ENCODE measurements around the gene ADAM22.

The ADAM22 gene

GRCh38 chr7:88042157-88042556 lies 108.1 kb downstream of the ADAM22 start:
- DNase-seq (ENCODE audit: low read depth), result no peak

- DNase-seq (ENCODE audit: low read depth), result no peak
These were observed 108.8 kb downstream of the ADAM22 start for GRCh38 chr7:88042803-88043202.

DNA sequence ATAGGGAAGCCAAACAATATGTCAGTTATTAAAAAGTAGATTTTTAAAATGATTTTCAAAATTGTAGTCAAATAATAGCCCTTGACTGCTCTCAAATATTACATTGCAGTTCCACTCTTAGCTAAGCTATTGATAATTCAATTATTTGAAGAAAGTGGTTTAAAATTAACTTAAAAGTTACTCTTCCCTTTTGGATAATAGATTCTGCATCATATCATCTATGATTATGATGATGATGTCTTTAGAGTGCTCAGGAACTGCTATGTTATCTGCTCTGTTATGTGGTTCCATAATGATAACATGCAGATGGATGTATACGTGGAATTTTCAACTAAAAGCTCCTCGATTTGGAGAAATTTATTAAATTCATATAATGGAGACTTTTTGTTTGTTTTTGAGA lies 110.0 kb downstream of the ADAM22 start:
- no peak for DNase-seq (ENCODE audit: low read depth)

- DNase-seq (ENCODE audit: low read depth), result no peak
These were observed 113.0 kb downstream of the ADAM22 start for GRCh38 chr7:88046839-88047573.

DNA sequence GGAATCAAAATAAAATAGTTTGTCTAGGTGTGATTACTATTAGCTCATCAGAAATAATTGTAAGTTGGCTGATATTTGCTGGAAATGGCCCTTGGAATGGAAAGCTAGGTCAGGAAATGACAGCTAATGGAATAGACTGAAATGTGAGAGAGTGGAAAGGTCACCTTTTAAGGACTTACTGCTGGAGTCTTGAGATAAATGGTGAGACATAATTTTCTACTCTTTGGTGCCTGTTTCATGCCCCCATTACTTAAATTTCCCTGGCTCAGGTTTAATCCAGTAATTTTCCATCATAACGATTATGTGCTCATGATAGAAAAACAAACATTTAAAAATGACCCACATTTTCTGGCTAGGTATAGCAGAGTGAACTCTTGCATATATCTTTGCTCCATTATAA lies 123.6 kb downstream of the ADAM22 start:
- no peak for DNase-seq (ENCODE audit: low read depth)

DNA sequence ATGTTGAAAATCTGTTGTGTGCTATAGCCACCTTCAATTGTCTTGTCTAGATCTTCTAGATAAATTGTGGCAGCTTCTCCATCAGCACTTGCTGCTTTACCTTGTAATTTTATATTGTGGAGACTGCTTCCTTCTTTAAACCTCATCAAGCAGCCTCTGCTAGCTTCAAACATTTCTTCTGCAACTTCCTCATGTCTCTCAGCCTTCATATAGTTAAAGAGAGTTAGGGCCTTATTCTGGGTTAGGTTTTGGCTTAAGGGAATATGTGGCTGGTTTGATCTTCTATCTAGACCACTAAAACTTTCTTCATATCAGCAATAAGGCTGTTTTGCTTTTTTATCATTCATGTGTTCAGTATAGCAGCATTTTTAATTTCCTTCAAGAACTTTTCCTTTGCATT lies 128.2 kb downstream of the ADAM22 start:
- DNase-seq (ENCODE audit: low read depth), result no peak

DNA sequence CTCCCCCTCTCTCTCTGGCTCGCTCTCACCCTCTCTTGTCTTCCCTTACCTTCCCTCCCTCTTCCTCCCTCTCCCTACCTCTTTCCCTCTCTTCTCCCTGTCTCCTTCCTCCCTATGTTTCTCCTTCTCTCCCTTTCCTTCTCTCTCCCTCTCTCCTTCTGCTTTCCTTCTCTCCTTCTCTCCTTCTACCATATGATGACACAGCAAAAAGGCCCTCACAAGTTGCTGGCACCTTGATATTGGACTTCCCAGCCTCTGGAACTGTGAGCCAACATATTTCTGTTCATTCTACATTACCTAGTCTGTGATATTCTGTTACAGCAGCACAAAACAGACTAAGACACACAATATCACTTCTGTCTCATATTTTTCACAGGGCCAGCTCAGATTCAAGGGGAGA lies 135.0 kb downstream of the ADAM22 start:
- DNase-seq (ENCODE audit: low read depth), result no peak

GRCh38 chr7:88071994-88072714 lies 138.1 kb downstream of the ADAM22 start:
- DNase-seq (ENCODE audit: low read depth), result no peak

- no peak for DNase-seq (ENCODE audit: low read depth)
These were observed 138.6 kb downstream of the ADAM22 start for GRCh38 chr7:88072715-88073055.

DNA sequence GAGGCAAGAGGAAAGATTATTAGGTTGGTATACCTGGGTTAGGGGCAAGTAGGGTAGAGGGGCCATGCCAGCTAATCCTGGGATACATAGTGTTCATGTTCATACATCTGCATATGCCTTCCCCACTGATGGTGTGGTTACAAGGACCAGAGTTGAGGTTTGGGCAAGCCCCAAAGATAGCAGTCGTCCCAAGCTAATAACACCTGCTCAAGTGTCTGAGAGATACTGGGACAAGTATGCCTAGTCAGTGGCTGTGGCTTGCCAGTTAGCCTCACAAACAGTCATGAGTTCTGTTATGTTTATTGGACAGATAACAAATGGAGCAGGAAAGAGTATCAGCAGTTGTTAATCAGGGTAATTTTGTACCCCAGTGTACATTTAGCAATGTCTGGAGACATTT lies 139.6 kb downstream of the ADAM22 start:
- DNase-seq (ENCODE audit: low read depth), result no peak

- no peak for DNase-seq (ENCODE audit: low read depth)
These were observed 141.2 kb downstream of the ADAM22 start for GRCh38 chr7:88075216-88075615.

DNA sequence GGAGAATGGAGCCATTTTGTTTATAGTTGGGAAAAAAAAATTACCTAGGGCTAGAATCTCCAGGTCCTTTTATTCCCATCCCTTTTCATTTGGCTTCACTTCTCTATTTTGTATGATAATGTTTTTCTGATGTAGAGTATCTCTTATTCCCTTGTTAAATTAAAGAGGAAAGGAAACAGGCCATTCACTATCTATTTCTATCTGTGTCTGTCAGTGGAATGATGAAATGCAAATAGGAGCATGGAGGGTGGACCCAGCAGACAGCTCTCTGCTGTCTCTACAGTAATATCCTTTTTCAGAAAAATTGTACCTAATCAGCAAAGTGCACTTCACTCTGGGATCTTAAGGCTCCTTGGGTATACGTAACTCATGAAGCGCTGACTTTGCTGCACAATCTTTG lies 149.8 kb downstream of the ADAM22 start:
- no peak for DNase-seq (ENCODE audit: low read depth)

DNA sequence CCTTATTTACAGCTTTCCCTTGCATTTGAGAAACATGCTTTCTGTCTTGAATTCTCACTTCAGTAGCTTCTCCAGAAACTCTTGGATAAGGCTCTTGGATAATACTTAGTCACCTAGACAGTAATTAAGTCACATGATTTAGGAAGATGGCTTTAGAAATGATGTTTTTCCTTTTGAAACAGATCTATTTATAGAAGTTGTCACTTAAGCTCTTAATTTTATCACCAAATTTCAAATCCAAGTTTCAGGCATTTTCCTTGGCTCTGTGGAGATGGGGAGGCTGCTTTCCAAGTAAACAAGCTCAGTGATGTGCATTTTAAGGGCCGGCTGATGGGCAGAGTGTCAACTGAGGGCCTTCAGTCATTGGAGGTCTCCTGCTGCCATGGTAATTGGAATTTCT lies 155.5 kb downstream of the ADAM22 start:
- no peak for DNase-seq (ENCODE audit: low read depth)

DNA sequence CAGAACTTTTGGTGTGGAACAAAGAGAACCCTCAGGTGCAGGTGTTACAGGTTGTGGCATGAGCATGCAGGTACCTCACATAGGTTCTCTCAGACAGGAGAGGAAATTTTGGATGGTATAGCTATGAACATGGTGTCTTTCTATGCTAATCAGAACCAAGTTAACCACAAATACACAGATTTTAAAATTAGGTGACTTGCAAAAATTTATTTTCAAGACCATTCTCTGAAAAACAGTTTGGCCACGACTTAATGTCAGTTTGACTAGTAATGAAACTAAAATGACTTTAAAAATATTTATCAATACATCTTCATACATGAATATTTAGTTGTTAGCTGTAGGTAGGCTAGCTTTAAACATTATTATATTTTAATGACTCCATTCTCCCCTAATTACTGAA lies 156.2 kb downstream of the ADAM22 start:
- no peak for DNase-seq (ENCODE audit: low read depth)

DNA sequence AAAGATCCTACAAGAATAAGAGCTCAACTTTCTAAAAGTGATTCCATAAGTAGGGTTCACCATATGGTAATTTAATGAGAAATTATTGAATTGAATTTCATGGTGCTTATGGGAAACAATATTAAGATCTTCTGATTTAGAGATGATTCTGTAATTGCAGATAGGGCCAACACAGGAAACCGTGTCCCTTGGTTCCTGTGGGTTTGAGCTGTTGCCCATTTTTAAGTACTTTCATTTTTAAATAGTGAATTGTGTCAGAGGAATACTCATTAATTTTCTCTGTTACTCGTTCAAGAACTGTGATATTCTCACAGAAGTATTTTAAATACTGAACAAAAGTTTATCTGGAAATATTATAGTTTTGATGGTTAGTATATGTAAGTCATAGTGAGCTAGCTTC lies 156.6 kb downstream of the ADAM22 start:
- no peak for DNase-seq (ENCODE audit: low read depth)

DNA sequence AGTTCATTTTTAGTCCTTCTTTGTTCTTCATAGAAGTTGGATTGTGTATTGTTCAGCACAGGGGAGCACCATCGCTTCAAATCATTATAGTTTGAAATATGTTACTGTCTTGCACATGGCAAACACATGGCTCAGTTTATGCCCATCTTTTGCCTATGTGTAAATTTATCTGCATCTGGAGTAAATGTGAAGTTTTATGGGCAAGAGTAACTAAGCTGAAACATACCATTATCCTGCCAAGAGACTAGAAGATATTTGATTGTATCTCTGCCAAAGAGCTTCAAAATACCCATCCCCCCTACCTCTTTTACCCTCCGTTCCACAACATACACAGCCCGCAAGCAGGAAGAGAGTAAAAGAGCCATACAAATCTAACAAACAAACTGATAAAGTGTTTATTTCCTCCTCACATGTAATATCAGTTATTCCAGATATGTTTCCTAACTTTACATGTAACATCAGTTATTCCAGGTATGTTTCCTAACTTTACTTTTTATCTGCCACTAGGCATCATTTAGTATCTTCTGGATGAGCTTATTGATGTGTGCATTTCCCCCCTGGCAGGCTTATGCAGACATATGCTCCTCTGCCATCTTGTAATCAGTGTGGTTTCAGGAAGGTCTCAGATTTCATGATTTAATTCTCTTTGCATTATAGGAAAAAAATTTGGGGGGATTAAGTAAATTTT lies 158.1 kb downstream of the ADAM22 start:
- no peak for DNase-seq (ENCODE audit: low read depth)

GRCh38 chr7:88092676-88092999 lies 158.6 kb downstream of the ADAM22 start:
- no peak for DNase-seq (ENCODE audit: low read depth)

DNA sequence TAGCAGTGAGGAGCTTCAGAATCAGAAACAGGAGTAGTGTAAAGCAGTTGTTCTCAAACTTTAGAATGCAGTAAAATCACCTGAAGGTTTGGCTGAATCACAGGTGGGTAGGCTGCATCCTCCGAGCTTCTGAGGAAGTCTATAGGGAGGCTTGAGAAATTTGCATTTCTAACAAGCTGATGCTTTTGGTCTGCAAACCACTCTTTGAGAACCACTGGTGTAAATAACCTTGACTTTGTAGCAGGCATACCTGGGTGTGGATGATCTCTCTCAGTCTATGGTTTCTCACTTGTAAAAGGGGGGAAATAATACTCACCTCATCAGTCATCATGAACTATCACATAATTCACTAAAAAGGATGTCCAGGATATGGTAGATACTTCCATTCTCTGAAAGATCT lies 167.7 kb downstream of the ADAM22 start:
- DNase-seq (ENCODE audit: low read depth), result no peak

DNA sequence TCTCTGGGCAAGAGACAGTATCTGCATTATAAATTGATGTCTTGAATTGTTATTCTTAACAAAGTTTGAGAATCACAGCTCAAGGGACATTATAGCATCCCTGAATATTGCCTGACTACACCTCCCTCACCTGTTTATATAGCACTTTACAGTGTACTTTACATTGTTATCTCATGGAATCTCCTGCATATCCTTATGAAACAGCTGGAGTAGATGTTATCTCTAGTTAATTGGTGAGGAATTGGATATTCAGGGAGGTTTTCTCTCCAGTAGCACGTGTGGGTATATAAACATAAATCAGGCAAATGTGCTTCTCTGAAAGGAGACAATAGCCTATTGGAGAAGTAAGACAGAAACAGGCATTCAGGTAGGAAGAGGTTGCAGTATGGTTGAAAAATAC lies 168.6 kb downstream of the ADAM22 start:
- no peak for DNase-seq (ENCODE audit: low read depth)

DNA sequence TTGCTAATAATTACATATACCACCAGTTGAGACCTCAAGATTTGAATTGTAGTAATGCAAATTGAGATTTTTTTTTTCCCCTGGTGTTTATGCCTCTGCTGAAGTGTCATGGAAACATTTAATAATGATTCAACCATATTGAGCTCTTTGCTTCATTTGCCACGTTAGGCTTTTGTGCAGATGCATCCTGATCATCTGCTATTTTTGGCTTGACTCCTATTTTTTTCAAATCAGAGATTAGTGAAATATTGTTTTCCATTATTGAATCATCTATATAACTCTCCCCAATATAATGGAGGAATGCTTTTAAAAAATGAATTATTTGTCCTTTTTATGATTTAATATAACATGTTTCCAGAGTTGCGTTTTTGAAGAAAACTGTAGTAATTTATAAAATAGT lies 170.7 kb downstream of the ADAM22 start:
- DNase-seq (ENCODE audit: low read depth), result no peak

DNA sequence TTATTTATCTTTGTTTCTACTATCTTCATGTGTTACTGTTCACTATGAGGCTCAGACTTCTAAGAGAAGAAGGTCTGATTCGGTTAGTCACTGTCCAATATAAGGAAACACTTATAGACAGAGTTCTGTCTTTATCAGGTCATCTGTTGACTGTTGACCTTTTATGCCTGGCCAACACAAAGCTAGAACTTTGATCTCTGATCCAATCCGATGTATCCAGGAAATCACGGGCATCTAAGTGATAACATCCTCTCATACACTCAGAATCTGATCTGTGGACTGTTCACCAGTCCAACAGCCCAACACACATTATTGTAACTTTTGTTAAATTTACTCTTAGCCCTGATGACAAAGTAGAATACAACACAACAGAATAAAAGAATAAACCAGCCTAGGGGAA lies 171.2 kb downstream of the ADAM22 start:
- DNase-seq (ENCODE audit: low read depth), result no peak

DNA sequence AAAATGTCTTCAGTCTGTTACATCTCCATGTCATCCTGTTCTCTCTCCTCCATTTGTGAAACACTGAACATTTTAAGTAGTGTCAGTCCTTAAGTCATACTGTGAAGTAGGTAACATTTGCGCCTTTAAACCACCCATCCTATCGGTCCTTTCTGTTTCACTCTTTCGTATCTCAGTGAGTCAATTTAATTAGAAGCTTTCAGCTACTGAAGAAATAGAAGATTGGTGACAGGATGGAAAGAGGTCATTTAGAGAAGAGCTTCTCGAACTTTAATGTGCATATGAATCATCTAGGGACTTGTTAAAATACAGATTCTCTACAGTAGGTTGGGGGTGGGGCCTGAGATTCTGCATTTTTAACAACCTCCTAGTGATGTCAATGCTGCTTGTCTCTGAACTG lies 172.4 kb downstream of the ADAM22 start:
- no peak for DNase-seq (ENCODE audit: low read depth)

DNA sequence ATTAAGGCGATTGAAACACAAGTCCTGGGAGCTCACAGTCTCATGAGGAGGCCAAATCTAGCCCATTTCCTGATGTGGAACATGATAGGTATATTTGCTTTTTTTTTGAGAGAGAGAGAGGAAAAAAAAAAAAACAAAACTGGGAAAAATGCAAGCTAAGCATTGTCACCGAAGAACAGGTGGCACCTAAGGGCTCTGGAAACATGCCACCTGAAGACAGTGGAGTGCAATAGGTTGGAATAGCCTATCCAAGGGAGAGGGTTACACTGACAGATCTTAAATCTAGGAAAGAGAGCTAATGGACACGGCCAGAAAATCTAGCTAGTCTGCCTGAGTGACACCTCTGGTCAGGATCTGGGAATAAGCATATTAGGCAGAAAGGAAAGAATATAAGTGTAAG lies 175.6 kb downstream of the ADAM22 start:
- no peak for DNase-seq (ENCODE audit: low read depth)
